PC-9 (cell line): ENCODE data around the gene B4GALNT3.

ENCODE experiments used
- CTCF ChIP-seq: fragments of 200-600 bp; sonication (generic); conservative IDR thresholded peaks from 2 replicates; pipeline ENCODE4 v1.6.1; 2017; ENCODE audit warnings: mixed run types, antibody characterized with exemption, mild to moderate bottlenecking, moderate library complexity
- EZH2 ChIP-seq: fragments of 200-600 bp; sonication (generic); IDR thresholded peaks from 2 replicates; pipeline ENCODE4 v1.8.0; 2017; ENCODE audit warnings: antibody characterized with exemption, low read depth

DNA sequence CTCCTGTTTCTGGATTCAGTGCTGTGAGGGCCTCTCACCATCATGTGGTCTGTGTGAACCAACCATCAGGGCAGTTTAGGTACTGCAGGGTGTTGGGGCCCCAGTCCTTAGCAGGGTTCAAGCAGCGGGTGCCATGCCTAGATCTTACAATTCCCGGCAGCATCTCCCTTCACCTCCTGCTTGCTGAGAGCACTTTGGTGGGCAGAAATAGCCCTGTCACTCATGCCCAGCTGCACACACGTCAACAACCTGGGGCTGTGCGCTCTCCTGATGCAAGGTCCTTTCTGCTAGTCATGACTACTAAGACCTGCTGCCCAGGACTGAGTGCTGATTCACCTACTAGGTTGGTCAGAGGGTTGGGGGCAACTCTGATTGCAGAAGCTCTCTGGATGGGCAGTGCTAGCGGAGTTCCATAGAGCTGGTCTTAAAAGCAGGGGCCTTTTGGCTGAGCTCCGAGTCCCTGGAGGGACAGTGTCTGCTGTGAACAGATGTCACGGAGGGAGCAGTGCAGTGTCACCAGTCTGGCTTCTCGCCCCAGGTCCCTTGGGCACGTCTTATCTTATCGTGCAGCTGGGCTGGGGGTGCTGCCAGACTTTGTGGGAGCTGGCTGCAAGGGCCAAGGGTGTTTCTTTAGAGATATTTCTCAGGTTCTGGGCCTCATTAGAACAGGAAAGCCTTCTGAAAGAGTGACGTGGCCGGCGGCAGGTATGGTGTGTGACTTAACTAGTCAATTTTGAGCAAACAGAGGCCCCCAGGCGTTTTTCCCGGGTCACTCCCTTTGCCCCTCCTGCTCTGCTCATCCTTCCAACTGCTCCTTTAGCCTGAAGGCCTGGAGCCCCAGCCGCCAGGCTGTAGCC, 131.7 kb downstream of the B4GALNT3 start:
- no peak for TF ChIP-seq CTCF
- TF ChIP-seq EZH2, result no peak
